HCT116 (cell line): ENCODE results near the gene KLF17. TPM values are rescaled to one million over a fixed set of nuclear protein-coding genes. Genes with fewer than 3 reads are reported as not detected.

Experiments used
- ATAC-seq: fragments of 200-7000 bp; cut with Tn5 transposase; 2 replicates; pipeline ENCODE4 v1.9.1; 2020; ENCODE audit warnings: mild to moderate bottlenecking, moderate library complexity
- BruUV-seq: library from RNA; stranded (reverse); fragments of 400-500 nt; replicated peaks from 2 replicates; lab custom pipeline; 2021; lab: Mats Ljungman, UMichigan
- CTCF ChIA-PET: fragments of 300-600 bp; sonication (Branson Sonifier 250); formaldehyde crosslinking; loops from one replicate; lab custom pipeline; 2021; ENCODE audit warnings: antibody characterized with exemption; lab: Charles Lee
- POLR2A ChIA-PET: fragments of 300-600, 350-600 bp; sonication (Branson Sonifier 250); formaldehyde crosslinking; loops from one replicate; lab custom pipeline; 2021; ENCODE audit warnings: antibody characterized with exemption; lab: Charles Lee
- RAD21 ChIA-PET, 2 experiments: fragments of 300-600 bp; sonication (Branson Sonifier 250); formaldehyde crosslinking; loops; one replicate each; lab custom pipeline; 2023; ENCODE audit warnings: low total read pairs in 2 of 2; ENCODE audit not compliant: uncharacterized antibody in 2 of 2, unreplicated experiment in 2 of 2, low non-redundant PET in 1 of 2; lab: Charles Lee
- DNase-seq: peaks from one replicate; pipeline ENCODE4 v3.0.0-alpha.2; 2010; ENCODE audit warnings: low read depth, low spot score
- H2AFZ ChIP-seq: fragments of 200-600 bp; shearing (Covaris generic), sonication (generic); 2 replicates; pipeline ENCODE4 v1.6.1; 2017; ENCODE audit warnings: low read depth, mixed run types, mixed read lengths, antibody characterized with exemption, low read length; ENCODE audit not compliant: poor library complexity, severe bottlenecking
- H3K27ac ChIP-seq: 2 replicates; pipeline ENCODE4 v1.5.1; 2012; ENCODE audit warnings: low read depth, low read length
- H3K27me3 ChIP-seq: fragments of 200-600 bp; sonication (generic); 2 replicates; pipeline ENCODE4 v1.6.1; 2016; ENCODE audit warnings: mixed run types, low read length, mixed read lengths; ENCODE audit not compliant: insufficient read depth
- H3K36me3 ChIP-seq, 2 experiments: fragments of 200-500 bp in 1 of 2; fragments of 200-600 bp in 1 of 2; sonication (Bioruptor generic) in 1 of 2; sonication (generic) in 1 of 2; 2 replicates each; pipeline versions ENCODE4 v1.5.1 to v1.6.1; 2014 to 2016; ENCODE audit warnings: low read length in 2 of 2, inconsistent platforms in 1 of 2, mixed read lengths in 1 of 2, mixed run types in 1 of 2; ENCODE audit not compliant: insufficient read depth in 2 of 2, control insufficient read depth in 1 of 2
- H3K4me1 ChIP-seq, 2 experiments: fragments of 200-600 bp in 1 of 2; sonication (generic) in 1 of 2; 2 replicates each; pipeline versions ENCODE4 v1.5.1 to v1.6.1; 2012 to 2017; ENCODE audit warnings: low read length in 2 of 2, inconsistent platforms in 1 of 2, mild to moderate bottlenecking in 1 of 2, mixed read lengths in 1 of 2, mixed run types in 1 of 2, moderate library complexity in 1 of 2; ENCODE audit not compliant: insufficient read depth in 2 of 2, control insufficient read depth in 1 of 2
- H3K4me2 ChIP-seq: fragments of 200-600 bp; sonication (generic); 2 replicates; pipeline ENCODE4 v1.6.1; 2017; ENCODE audit warnings: mixed run types, low read length, mixed read lengths
- H3K4me3 ChIP-seq, 2 experiments: fragments of 200-600 bp in 1 of 2; sonication (generic) in 1 of 2; replicated peaks in 1 of 2; 2 replicates each; pipeline ENCODE4 v1.5.1; 2011 to 2016; ENCODE audit warnings: low read length in 2 of 2, control low read depth in 1 of 2, low read depth in 1 of 2, mild to moderate bottlenecking in 1 of 2, mixed read lengths in 1 of 2, mixed run types in 1 of 2
- H3K79me2 ChIP-seq: fragments of 200-600 bp; sonication (generic); 2 replicates; pipeline ENCODE4 v1.6.1; 2017; ENCODE audit warnings: mild to moderate bottlenecking, mixed run types, low read length, moderate library complexity, mixed read lengths; ENCODE audit not compliant: insufficient read depth
- H3K9ac ChIP-seq: fragments of 200-600 bp; sonication (generic); 2 replicates; pipeline ENCODE4 v1.6.1; 2016; ENCODE audit warnings: low read length, mixed read lengths
- H3K9me2 ChIP-seq: fragments of 200-600 bp; sonication (generic), shearing (Covaris generic); 2 replicates; pipeline ENCODE4 v1.6.1; 2017; ENCODE audit warnings: mixed run types, mild to moderate bottlenecking, moderate library complexity; ENCODE audit not compliant: insufficient read depth
- H3K9me3 ChIP-seq, 2 experiments: fragments of 200-500 bp in 1 of 2; fragments of 200-600 bp in 1 of 2; sonication (Bioruptor generic) in 1 of 2; sonication (generic) in 1 of 2; 2 replicates each; pipeline ENCODE4 v1.6.1; 2014 to 2017; ENCODE audit warnings: low read length in 2 of 2, mixed read lengths in 2 of 2, inconsistent platforms in 1 of 2, low read depth in 1 of 2, mild to moderate bottlenecking in 1 of 2, mixed run types in 1 of 2, moderate library complexity in 1 of 2; ENCODE audit not compliant: control insufficient read depth in 1 of 2, insufficient read depth in 1 of 2
- H4K20me1 ChIP-seq: fragments of 200-600 bp; sonication (generic), shearing (Covaris generic); 2 replicates; pipeline ENCODE4 v1.6.1; 2017; ENCODE audit warnings: mixed run types, mild to moderate bottlenecking, moderate library complexity; ENCODE audit not compliant: insufficient read depth
- CBX3 ChIP-seq: IDR thresholded peaks from 2 replicates; pipeline ENCODE4 v1.6.1; 2012; ENCODE audit warnings: low read depth
- CEBPB ChIP-seq: IDR thresholded peaks from 2 replicates; pipeline ENCODE4 v1.6.1; 2012; ENCODE audit warnings: low read depth
- EGR1 ChIP-seq: IDR thresholded peaks from 2 replicates; pipeline ENCODE4 v1.6.1; 2012; ENCODE audit warnings: low read depth
- EZH2 ChIP-seq: fragments of 200-600 bp; sonication (generic); IDR thresholded peaks from 2 replicates; pipeline ENCODE4 v1.6.1; 2017; ENCODE audit warnings: antibody characterized with exemption, mixed run types
- EZH2phosphoT487 ChIP-seq: fragments of 200-600 bp; IDR thresholded peaks from 2 replicates; pipeline ENCODE4 v1.6.1; 2018; ENCODE audit warnings: antibody characterized with exemption, borderline replicate concordance
- FOSL1 ChIP-seq: IDR thresholded peaks from 2 replicates; pipeline ENCODE4 v1.6.1; 2012; ENCODE audit warnings: low read depth
- SIN3A ChIP-seq: IDR thresholded peaks from 2 replicates; pipeline ENCODE4 v1.6.1; 2012; ENCODE audit warnings: low read depth
- SRF ChIP-seq: IDR thresholded peaks from 2 replicates; pipeline ENCODE4 v1.6.1; 2012; ENCODE audit warnings: low read depth
- TCF7L2 ChIP-seq: IDR thresholded peaks from 2 replicates; pipeline ENCODE4 v1.7.0; 2011; ENCODE audit warnings: borderline replicate concordance, inconsistent platforms; ENCODE audit not compliant: insufficient read depth, insufficient read length; ENCODE audit errors: extremely low read depth
- YY1 ChIP-seq: IDR thresholded peaks from 2 replicates; pipeline ENCODE4 v1.6.1; 2011; ENCODE audit warnings: low read length, low read depth, moderate library complexity, mild to moderate bottlenecking; ENCODE audit not compliant: insufficient replicate concordance; ENCODE audit errors: extremely low read depth
- ZFX ChIP-seq: fragments of 450-650 bp; IDR thresholded peaks from 2 replicates; pipeline ENCODE4 v1.6.1; 2017
- ZNF274 ChIP-seq: fragments of 200-500 bp; sonication (Bioruptor generic); IDR thresholded peaks from 2 replicates; pipeline ENCODE4 v1.6.1; 2014; ENCODE audit warnings: mild to moderate bottlenecking, low read depth, low read length, inconsistent platforms
- intact Hi-C: fragments of 100-400 bp; cut with micrococcal nuclease; formaldehyde crosslinking; loops from 2 replicates; pipeline ENCODE4 v1.10.0; 2022
- total RNA-seq: library from RNA; stranded (reverse); gene quantifications from one replicate; pipeline ENCODE4 v1.2.1, GENCODE V29; 2021; ENCODE audit not compliant: unreplicated experiment
- TF ChIP-seq, protein P1 (sequence below): IDR thresholded peaks from 2 replicates; pipeline ENCODE4 v1.6.1; 2012; ENCODE audit warnings: low read depth
- TF ChIP-seq, protein P2 (sequence below): IDR thresholded peaks from 2 replicates; pipeline ENCODE4 v1.6.1; 2012
- TF ChIP-seq, protein P3 (sequence below), 3 experiments: fragments of 200-600 bp in 1 of 3; sonication (generic) in 1 of 3; IDR thresholded peaks in 2 of 3; conservative IDR thresholded peaks in 1 of 3; 2 replicates each; pipeline ENCODE4 v1.5.1; 2012 to 2017; ENCODE audit warnings: low read depth in 2 of 3, low read length in 2 of 3, antibody characterized with exemption in 1 of 3, borderline replicate concordance in 1 of 3, control low read depth in 1 of 3, mild to moderate bottlenecking in 1 of 3, mixed read lengths in 1 of 3, mixed run types in 1 of 3, moderate library complexity in 1 of 3; ENCODE audit not compliant: insufficient read depth in 1 of 3

KLF17 gene
- total RNA-seq, 1 experiment from 2014 or later = not detected

GRCh38 chr1:44131411-44131810 lies 12.8 kb downstream of the KLF17 start:
- DNase-seq = no peak
- BruUV-seq = no TSS peak
- Histone ChIP-seq H3K9me3 (no peaks in the 10 kb centered on the region), H3K27ac (no peak overlapping the region), H3K4me2 (no peak overlapping the region), H3K4me1 (no peaks in the 10 kb centered on the region), H3K9ac (no peak overlapping the region), H3K9me2 (no peaks in the 10 kb centered on the region), H3K79me2 (no peaks in the 10 kb centered on the region), H2AFZ (no peak overlapping the region), H3K36me3 (no peaks in the 10 kb centered on the region), H3K27me3 (no peaks in the 10 kb centered on the region), H3K4me3 (no peak overlapping the region), H4K20me1 (no peaks in the 10 kb centered on the region)
- ChIA-PET POLR2A (no interaction called here), CTCF (no interaction called here), RAD21 (no interaction called here)
- intact Hi-C loops = no loop called here
- TF ChIP-seq ZNF274 (no peak), FOSL1 (no peak), ZFX (no peak), EZH2phosphoT487 (no peak)
- ATAC-seq = no peak

GRCh38 chr1:44134071-44134920 lies 15.7 kb downstream of the KLF17 start:
- Histone ChIP-seq H3K79me2 (no peaks in the 10 kb centered on the region), H3K4me1 (no peaks in the 10 kb centered on the region), H4K20me1 (no peaks in the 10 kb centered on the region), H3K36me3 (no peaks in the 10 kb centered on the region), H3K9ac (no peak overlapping the region), H3K27ac (no peak overlapping the region), H3K4me2 (no peak overlapping the region), H3K27me3 (no peaks in the 10 kb centered on the region), H2AFZ (no peak overlapping the region), H3K9me3 (no peaks in the 10 kb centered on the region), H3K4me3 (no peak overlapping the region), H3K9me2 (no peaks in the 10 kb centered on the region)
- RAD21 ChIA-PET = no interaction called here
- no TSS peak for BruUV-seq
- intact Hi-C loops = no loop called here
- POLR2A ChIA-PET = no interaction called here
- ATAC-seq (no peak), DNase-seq (no peak)
- CTCF ChIA-PET = no interaction called here
- TF ChIP-seq, protein P1, sequence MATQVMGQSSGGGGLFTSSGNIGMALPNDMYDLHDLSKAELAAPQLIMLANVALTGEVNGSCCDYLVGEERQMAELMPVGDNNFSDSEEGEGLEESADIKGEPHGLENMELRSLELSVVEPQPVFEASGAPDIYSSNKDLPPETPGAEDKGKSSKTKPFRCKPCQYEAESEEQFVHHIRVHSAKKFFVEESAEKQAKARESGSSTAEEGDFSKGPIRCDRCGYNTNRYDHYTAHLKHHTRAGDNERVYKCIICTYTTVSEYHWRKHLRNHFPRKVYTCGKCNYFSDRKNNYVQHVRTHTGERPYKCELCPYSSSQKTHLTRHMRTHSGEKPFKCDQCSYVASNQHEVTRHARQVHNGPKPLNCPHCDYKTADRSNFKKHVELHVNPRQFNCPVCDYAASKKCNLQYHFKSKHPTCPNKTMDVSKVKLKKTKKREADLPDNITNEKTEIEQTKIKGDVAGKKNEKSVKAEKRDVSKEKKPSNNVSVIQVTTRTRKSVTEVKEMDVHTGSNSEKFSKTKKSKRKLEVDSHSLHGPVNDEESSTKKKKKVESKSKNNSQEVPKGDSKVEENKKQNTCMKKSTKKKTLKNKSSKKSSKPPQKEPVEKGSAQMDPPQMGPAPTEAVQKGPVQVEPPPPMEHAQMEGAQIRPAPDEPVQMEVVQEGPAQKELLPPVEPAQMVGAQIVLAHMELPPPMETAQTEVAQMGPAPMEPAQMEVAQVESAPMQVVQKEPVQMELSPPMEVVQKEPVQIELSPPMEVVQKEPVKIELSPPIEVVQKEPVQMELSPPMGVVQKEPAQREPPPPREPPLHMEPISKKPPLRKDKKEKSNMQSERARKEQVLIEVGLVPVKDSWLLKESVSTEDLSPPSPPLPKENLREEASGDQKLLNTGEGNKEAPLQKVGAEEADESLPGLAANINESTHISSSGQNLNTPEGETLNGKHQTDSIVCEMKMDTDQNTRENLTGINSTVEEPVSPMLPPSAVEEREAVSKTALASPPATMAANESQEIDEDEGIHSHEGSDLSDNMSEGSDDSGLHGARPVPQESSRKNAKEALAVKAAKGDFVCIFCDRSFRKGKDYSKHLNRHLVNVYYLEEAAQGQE = no peak
- TF ChIP-seq ZNF274 (no peak), YY1 (no peak), CEBPB (no peak), EGR1 (no peak), SRF (no peak), TCF7L2 (no peak), SIN3A (no peak), EZH2 (no peak), CBX3 (no peak)
- TF ChIP-seq, protein P2, sequence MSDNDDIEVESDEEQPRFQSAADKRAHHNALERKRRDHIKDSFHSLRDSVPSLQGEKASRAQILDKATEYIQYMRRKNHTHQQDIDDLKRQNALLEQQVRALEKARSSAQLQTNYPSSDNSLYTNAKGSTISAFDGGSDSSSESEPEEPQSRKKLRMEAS = no peak
- TF ChIP-seq, protein P3, sequence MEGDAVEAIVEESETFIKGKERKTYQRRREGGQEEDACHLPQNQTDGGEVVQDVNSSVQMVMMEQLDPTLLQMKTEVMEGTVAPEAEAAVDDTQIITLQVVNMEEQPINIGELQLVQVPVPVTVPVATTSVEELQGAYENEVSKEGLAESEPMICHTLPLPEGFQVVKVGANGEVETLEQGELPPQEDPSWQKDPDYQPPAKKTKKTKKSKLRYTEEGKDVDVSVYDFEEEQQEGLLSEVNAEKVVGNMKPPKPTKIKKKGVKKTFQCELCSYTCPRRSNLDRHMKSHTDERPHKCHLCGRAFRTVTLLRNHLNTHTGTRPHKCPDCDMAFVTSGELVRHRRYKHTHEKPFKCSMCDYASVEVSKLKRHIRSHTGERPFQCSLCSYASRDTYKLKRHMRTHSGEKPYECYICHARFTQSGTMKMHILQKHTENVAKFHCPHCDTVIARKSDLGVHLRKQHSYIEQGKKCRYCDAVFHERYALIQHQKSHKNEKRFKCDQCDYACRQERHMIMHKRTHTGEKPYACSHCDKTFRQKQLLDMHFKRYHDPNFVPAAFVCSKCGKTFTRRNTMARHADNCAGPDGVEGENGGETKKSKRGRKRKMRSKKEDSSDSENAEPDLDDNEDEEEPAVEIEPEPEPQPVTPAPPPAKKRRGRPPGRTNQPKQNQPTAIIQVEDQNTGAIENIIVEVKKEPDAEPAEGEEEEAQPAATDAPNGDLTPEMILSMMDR (IDR thresholded peaks at IDR 0.05 in 2 of 3, conservative IDR thresholded peaks at IDR 0.05 in 1 of 3; ENCODE audit: borderline replicate concordance in 1 of 3, insufficient read depth in 1 of 3, low read depth in 2 of 3, low read length in 2 of 3) = no peak
